A673 (cell line): ENCODE results near the gene MRI1. TPM values are rescaled to one million over a fixed set of nuclear protein-coding genes. Genes with fewer than 3 reads are reported as not detected.

Experiments used
- BruUV-seq: library from RNA; stranded (reverse); fragments of 400-500 nt; replicated peaks from 2 replicates; lab custom pipeline; 2021; lab: Mats Ljungman, UMichigan
- CTCF ChIA-PET: fragments of 300-600 bp; sonication (Branson Sonifier 250); formaldehyde crosslinking; loops from one replicate; lab custom pipeline; 2022; ENCODE audit warnings: antibody characterized with exemption; lab: Charles Lee
- POLR2A ChIA-PET: fragments of 300-600 bp; sonication (Branson Sonifier 250); formaldehyde crosslinking; loops from one replicate; lab custom pipeline; 2022; ENCODE audit warnings: antibody characterized with exemption; ENCODE audit not compliant: low non-redundant PET; lab: Charles Lee
- DNase-seq: peaks from one replicate; pipeline ENCODE4 v3.0.0-alpha.2; 2015; ENCODE audit warnings: low spot score
- H3K27ac ChIP-seq: fragments of 200-600 bp; sonication (generic); 2 replicates; pipeline ENCODE4 v1.5.1; 2016; ENCODE audit warnings: mixed run types, low read depth, mild to moderate bottlenecking, mixed read lengths, antibody characterized with exemption, low read length; ENCODE audit not compliant: poor library complexity, severe bottlenecking
- H3K27me3 ChIP-seq: fragments of 200-600 bp; sonication (generic); replicated peaks from 2 replicates; pipeline ENCODE4 v1.6.1; 2017; ENCODE audit warnings: mixed run types, low read depth, mild to moderate bottlenecking, mixed read lengths, antibody characterized with exemption, low read length; ENCODE audit not compliant: insufficient read depth, poor library complexity
- H3K36me3 ChIP-seq: fragments of 200-600 bp; sonication (generic); 2 replicates; pipeline ENCODE4 v1.6.1; 2016; ENCODE audit warnings: mixed run types, mild to moderate bottlenecking, mixed read lengths, antibody characterized with exemption, low read length; ENCODE audit not compliant: insufficient read depth, poor library complexity, severe bottlenecking
- H3K4me1 ChIP-seq: fragments of 200-600 bp; sonication (generic); 2 replicates; pipeline ENCODE4 v1.6.1; 2017; ENCODE audit warnings: mixed run types, mild to moderate bottlenecking, mixed read lengths, antibody characterized with exemption, low read length; ENCODE audit not compliant: insufficient read depth, poor library complexity, severe bottlenecking
- H3K4me3 ChIP-seq: fragments of 200-600 bp; sonication (generic); 2 replicates; pipeline ENCODE4 v1.5.1; 2016; ENCODE audit warnings: low read depth, mixed run types, mild to moderate bottlenecking, mixed read lengths, low read length; ENCODE audit not compliant: poor library complexity, severe bottlenecking
- H3K9me3 ChIP-seq: fragments of 200-600 bp; sonication (generic); 2 replicates; pipeline ENCODE4 v1.6.1; 2016; ENCODE audit warnings: mixed run types, low read depth, mild to moderate bottlenecking, mixed read lengths, antibody characterized with exemption, low read length; ENCODE audit not compliant: poor library complexity, severe bottlenecking
- EZH2 ChIP-seq: fragments of 200-600 bp; sonication (generic); IDR thresholded peaks from 2 replicates; pipeline ENCODE4 v1.6.1; 2017; ENCODE audit warnings: borderline replicate concordance, low read depth, mild to moderate bottlenecking, mixed read lengths, antibody characterized with exemption, low read length; ENCODE audit not compliant: poor library complexity, severe bottlenecking
- intact Hi-C: fragments of 100-400 bp; cut with micrococcal nuclease; formaldehyde crosslinking; loops from one replicate; pipeline ENCODE4 v1.10.0; 2022; ENCODE audit not compliant: unreplicated experiment
- total RNA-seq: library from RNA; stranded (reverse); gene quantifications from 2 replicates; pipeline ENCODE4 v1.2.3, GENCODE V29; 2021
- TF ChIP-seq, protein P1 (sequence below): fragments of 300-800, 200-600 bp; sonication (generic); conservative IDR thresholded peaks from 2 replicates; pipeline ENCODE4 v1.5.1; 2017; ENCODE audit warnings: low read depth, mild to moderate bottlenecking, antibody characterized with exemption, low read length, moderate library complexity, mixed read lengths

Gene MRI1
- total RNA-seq, 1 experiment from 2014 or later = 63.8 TPM

DNA sequence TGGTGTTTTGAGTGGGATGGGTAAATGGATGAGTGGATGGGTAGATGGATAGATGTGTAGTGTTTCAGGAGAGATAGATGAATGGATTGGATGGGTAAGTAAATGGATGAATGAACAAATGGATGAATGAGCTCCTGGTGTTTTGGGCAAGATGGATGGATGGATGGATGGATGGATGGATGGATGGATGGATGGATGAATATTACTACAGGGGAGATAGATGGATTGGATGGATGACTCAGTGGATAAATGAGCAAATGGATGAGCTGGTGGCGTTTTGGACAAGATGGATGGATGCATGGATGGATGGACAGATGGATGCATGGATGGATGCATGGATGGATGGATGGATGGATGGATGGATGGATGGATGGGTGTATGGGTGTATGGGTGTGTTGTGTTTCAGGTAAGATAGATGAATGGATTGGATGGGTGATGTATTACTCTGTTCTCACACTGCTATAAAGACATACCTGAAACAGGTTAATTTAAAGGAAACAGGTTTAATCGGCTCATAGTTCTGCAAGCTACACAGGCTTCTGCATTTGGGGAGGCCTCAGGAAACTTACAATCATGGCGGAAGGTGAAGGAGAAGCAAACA, 43.2 kb downstream of the MRI1 start:
- CTCF ChIA-PET = no interaction called here
- TF ChIP-seq, protein P1, sequence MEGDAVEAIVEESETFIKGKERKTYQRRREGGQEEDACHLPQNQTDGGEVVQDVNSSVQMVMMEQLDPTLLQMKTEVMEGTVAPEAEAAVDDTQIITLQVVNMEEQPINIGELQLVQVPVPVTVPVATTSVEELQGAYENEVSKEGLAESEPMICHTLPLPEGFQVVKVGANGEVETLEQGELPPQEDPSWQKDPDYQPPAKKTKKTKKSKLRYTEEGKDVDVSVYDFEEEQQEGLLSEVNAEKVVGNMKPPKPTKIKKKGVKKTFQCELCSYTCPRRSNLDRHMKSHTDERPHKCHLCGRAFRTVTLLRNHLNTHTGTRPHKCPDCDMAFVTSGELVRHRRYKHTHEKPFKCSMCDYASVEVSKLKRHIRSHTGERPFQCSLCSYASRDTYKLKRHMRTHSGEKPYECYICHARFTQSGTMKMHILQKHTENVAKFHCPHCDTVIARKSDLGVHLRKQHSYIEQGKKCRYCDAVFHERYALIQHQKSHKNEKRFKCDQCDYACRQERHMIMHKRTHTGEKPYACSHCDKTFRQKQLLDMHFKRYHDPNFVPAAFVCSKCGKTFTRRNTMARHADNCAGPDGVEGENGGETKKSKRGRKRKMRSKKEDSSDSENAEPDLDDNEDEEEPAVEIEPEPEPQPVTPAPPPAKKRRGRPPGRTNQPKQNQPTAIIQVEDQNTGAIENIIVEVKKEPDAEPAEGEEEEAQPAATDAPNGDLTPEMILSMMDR = no peak
- TF ChIP-seq EZH2 = no peak
- Histone ChIP-seq H3K4me3 (no peak overlapping the region), H3K36me3 (peaks cover 8% of the 10 kb centered on the region), H3K9me3 (no peaks in the 10 kb centered on the region), H3K27me3 (no peaks in the 10 kb centered on the region), H3K4me1 (no peaks in the 10 kb centered on the region), H3K27ac (no peak overlapping the region)
- intact Hi-C loops = no loop called here
- POLR2A ChIA-PET = no interaction called here
- BruUV-seq = no TSS peak
- no peak for DNase-seq

DNA sequence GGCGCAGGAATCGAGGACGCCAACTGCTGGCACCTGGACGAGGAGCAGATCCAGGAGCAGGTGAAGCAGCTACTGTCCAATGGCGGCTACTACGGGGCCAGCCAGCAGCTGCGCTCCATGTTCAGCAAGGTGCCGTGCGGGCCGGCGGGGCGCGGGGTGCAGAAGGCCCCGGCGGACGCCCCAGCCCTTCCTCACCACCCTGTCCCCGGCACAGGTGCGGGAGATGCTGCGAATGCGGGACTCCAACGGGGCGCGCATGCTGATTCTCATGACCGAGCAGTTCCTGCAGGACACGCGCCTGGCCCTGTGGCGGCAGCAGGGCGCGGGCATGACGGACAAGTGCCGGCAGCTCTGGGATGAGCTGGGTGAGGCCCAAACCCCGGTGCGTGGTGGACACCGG, 44.5 kb downstream of the MRI1 start:
- ChIA-PET POLR2A (no interaction called here), CTCF (interaction anchor here (0.7 kb wide), 1 partner anchor 94 kb away, joined by 9 read pairs; no protein-coding TSS in a partner anchor)
- H3K9me3 ChIP-seq = no peaks in the 10 kb centered on the region
- no peak for DNase-seq
- intact Hi-C loops = no loop called here
- H3K4me1 ChIP-seq = no peaks in the 10 kb centered on the region
- H3K4me3 ChIP-seq = no peak overlapping the region
- TF ChIP-seq EZH2 = no peak
- TF ChIP-seq, protein P1 = no peak
- no TSS peak for BruUV-seq
- H3K27me3 ChIP-seq = no peaks in the 10 kb centered on the region
- no peak overlapping the region for H3K27ac ChIP-seq
- H3K36me3 ChIP-seq = peaks cover 13% of the 10 kb centered on the region

DNA sequence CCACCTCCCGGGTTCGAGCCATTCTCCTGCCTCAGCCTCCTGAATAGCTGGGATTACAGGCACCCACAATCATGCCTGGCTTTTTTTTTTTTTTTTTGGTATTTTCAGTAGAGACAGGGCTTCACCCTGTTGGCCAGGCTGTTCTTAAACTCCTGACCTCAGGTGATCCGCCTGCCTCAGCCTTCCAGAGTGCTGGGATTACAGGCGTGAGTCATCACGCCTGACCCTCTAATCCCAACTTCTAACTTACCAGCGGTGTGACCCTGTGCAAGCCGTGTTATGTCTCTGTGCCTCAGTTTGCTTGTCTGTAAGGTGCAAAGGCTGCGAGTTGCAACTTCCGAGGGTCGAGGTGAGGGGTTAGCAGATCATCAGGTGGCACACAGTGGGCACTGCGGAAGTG, 48.2 kb downstream of the MRI1 start:
- Histone ChIP-seq H3K9me3 (no peaks in the 10 kb centered on the region), H3K4me3 (no peak overlapping the region), H3K36me3 (peaks cover 13% of the 10 kb centered on the region), H3K27ac (no peak overlapping the region), H3K27me3 (no peaks in the 10 kb centered on the region), H3K4me1 (no peaks in the 10 kb centered on the region)
- no TSS peak for BruUV-seq
- CTCF ChIA-PET = no interaction called here
- TF ChIP-seq EZH2 = no peak
- TF ChIP-seq, protein P1 = no peak
- POLR2A ChIA-PET = no interaction called here
- intact Hi-C loops = no loop called here
- no peak for DNase-seq
